ENCODE measurements around the gene CNTN2. TPM values are rescaled to one million over a fixed set of nuclear protein-coding genes. Genes with fewer than 3 reads are reported as not detected.

The CNTN2 gene
- total and polyA plus RNA-seq, 2 donors (not counting 1 experiment from before 2014, with no cell fraction given), result not detected

DNA sequence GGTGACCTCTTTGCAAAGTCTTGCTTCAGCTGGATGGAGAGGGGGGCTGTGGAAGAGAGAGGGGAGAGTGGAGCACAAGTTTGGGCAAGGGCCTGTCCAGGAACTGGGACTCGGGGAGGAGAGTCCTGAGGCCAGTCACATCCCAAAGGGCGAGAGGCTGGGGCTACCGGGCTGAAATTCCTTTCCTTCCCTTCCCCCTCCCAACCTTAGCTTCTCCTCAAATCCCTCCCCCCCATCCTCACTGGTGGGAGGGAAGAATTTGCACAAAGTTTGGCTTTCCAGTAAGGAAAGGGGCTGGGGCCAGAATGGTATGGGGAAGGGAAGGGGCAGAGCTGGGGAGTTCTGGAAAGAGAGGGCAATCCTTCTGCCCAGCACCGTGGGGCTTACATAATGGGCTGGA lies 854 bp downstream of the CNTN2 start:
- Histone ChIP-seq H3K27ac (ENCODE audit: insufficient read depth, low read length) (no peak overlapping the region), H3K27me3 (ENCODE audit: control insufficient read depth, insufficient read depth, low read length) (peaks cover 33% of the 10 kb centered on the region), H3K9me3 (ENCODE audit: control insufficient read depth, insufficient read depth, low read depth, low read length) (no peaks in the 10 kb centered on the region), H2AFZ (ENCODE audit: low read length) (no peak overlapping the region), H3K9ac (ENCODE audit: insufficient read depth, low read length) (no peak overlapping the region), H4K20me1 (ENCODE audit: control insufficient read depth, extremely low read depth, insufficient read depth, low read length) (no peaks in the 10 kb centered on the region), H3K79me2 (ENCODE audit: control insufficient read depth, insufficient read depth, low read length) (no peaks in the 10 kb centered on the region), H3K4me2 (ENCODE audit: extremely low read depth, insufficient read depth, low read length) (no peak overlapping the region), H3K36me3 (ENCODE audit: control insufficient read depth, insufficient read depth, low read length) (no peaks in the 10 kb centered on the region), H3K4me3 (replicated peaks in 1 of 4; ENCODE audit: control extremely low read depth in 1 of 4, insufficient read depth in 1 of 4, low read depth in 3 of 4, low read length in 4 of 4) (no peak overlapping the region), H3K4me1 (ENCODE audit: control insufficient read depth, extremely low read depth, insufficient read depth, low read length) (no peaks in the 10 kb centered on the region)
- no peak for DNase-seq (ENCODE audit: low read depth in 2 of 2)
- TF ChIP-seq, protein P1, sequence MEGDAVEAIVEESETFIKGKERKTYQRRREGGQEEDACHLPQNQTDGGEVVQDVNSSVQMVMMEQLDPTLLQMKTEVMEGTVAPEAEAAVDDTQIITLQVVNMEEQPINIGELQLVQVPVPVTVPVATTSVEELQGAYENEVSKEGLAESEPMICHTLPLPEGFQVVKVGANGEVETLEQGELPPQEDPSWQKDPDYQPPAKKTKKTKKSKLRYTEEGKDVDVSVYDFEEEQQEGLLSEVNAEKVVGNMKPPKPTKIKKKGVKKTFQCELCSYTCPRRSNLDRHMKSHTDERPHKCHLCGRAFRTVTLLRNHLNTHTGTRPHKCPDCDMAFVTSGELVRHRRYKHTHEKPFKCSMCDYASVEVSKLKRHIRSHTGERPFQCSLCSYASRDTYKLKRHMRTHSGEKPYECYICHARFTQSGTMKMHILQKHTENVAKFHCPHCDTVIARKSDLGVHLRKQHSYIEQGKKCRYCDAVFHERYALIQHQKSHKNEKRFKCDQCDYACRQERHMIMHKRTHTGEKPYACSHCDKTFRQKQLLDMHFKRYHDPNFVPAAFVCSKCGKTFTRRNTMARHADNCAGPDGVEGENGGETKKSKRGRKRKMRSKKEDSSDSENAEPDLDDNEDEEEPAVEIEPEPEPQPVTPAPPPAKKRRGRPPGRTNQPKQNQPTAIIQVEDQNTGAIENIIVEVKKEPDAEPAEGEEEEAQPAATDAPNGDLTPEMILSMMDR (conservative IDR thresholded peaks at IDR 0.05 in 1 of 2, IDR thresholded peaks at IDR 0.05 in 1 of 2; ENCODE audit: low read depth in 1 of 2, low read length in 2 of 2), result no peak
- no peak for TF ChIP-seq EZH2 (IDR thresholded peaks at IDR 0.05; ENCODE audit: low read length, missing control alignments)

DNA sequence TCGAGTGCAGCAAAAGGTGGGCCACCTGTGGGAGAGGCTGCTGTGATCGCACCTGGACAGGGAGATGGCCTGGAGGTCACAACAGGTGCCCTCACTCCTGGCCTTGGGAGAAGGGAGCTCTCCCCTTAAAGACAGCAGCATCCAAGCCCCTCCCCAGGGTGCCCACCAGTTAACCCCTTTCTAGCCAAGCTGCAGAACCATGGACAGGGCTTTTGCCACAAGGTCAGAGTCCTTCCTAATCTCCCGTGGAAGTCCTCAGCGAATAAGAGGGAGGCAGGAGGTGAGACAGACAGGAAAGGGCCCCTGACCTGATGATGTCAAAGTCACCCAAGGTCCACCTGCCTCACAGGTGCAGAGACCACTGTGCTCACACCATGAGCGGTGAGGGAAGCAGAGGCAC lies 1.7 kb downstream of the CNTN2 start:
- Histone ChIP-seq H2AFZ (ENCODE audit: low read length) (no peak overlapping the region), H3K4me1 (ENCODE audit: control insufficient read depth, extremely low read depth, insufficient read depth, low read length) (no peaks in the 10 kb centered on the region), H3K9me3 (ENCODE audit: control insufficient read depth, insufficient read depth, low read depth, low read length) (no peaks in the 10 kb centered on the region), H3K27ac (ENCODE audit: insufficient read depth, low read length) (no peak overlapping the region), H3K4me2 (ENCODE audit: extremely low read depth, insufficient read depth, low read length) (no peak overlapping the region), H3K79me2 (ENCODE audit: control insufficient read depth, insufficient read depth, low read length) (no peaks in the 10 kb centered on the region), H3K4me3 (replicated peaks in 1 of 4; ENCODE audit: control extremely low read depth in 1 of 4, insufficient read depth in 1 of 4, low read depth in 3 of 4, low read length in 4 of 4) (no peak overlapping the region), H3K9ac (ENCODE audit: insufficient read depth, low read length) (no peak overlapping the region), H4K20me1 (ENCODE audit: control insufficient read depth, extremely low read depth, insufficient read depth, low read length) (no peaks in the 10 kb centered on the region), H3K36me3 (ENCODE audit: control insufficient read depth, insufficient read depth, low read length) (no peaks in the 10 kb centered on the region), H3K27me3 (ENCODE audit: control insufficient read depth, insufficient read depth, low read length) (peaks cover 31% of the 10 kb centered on the region)
- TF ChIP-seq, protein P1 (conservative IDR thresholded peaks at IDR 0.05 in 1 of 2, IDR thresholded peaks at IDR 0.05 in 1 of 2; ENCODE audit: low read depth in 1 of 2, low read length in 2 of 2), result no peak
- TF ChIP-seq EZH2 (IDR thresholded peaks at IDR 0.05; ENCODE audit: low read length, missing control alignments), result no peak
- DNase-seq (ENCODE audit: low read depth in 2 of 2), result no peak

DNA sequence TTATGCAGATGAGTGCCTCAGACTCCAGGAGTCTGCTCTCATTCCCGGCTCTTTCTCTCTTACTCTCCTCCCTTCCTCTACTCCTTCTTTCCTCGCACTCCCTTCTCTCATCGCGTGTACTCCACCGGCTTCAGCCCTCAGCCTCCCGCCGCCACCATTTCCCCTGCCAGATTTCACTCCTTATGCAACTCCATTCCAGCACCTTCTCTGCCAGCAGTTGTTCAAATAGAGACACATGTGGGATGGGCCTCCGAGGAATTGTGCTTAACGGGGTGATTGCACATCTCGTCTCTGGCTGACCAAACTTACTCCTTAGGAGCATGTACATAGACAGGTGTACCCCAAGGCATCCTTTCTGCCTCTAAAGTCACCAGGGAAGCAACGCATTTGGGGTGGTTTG lies 2.1 kb downstream of the CNTN2 start:
- H3K27ac ChIP-seq (ENCODE audit: insufficient read depth, low read length), result no peak overlapping the region
- H3K36me3 ChIP-seq (ENCODE audit: control insufficient read depth, insufficient read depth, low read length), result no peaks in the 10 kb centered on the region
- no peak overlapping the region for H3K4me2 ChIP-seq (ENCODE audit: extremely low read depth, insufficient read depth, low read length)
- H3K4me1 ChIP-seq (ENCODE audit: control insufficient read depth, extremely low read depth, insufficient read depth, low read length), result no peaks in the 10 kb centered on the region
- H2AFZ ChIP-seq (ENCODE audit: low read length), result no peak overlapping the region
- peaks cover 28% of the 10 kb centered on the region for H3K27me3 ChIP-seq (ENCODE audit: control insufficient read depth, insufficient read depth, low read length)
- peak; percentile 40 for TF ChIP-seq EZH2 (IDR thresholded peaks at IDR 0.05; ENCODE audit: low read length, missing control alignments)
- TF ChIP-seq, protein P1 (conservative IDR thresholded peaks at IDR 0.05 in 1 of 2, IDR thresholded peaks at IDR 0.05 in 1 of 2; ENCODE audit: low read depth in 1 of 2, low read length in 2 of 2), result no peak
- H3K4me3 ChIP-seq (replicated peaks in 1 of 4; ENCODE audit: control extremely low read depth in 1 of 4, insufficient read depth in 1 of 4, low read depth in 3 of 4, low read length in 4 of 4), result no peak overlapping the region
- no peak overlapping the region for H3K9ac ChIP-seq (ENCODE audit: insufficient read depth, low read length)
- H3K9me3 ChIP-seq (ENCODE audit: control insufficient read depth, insufficient read depth, low read depth, low read length), result no peaks in the 10 kb centered on the region
- no peaks in the 10 kb centered on the region for H3K79me2 ChIP-seq (ENCODE audit: control insufficient read depth, insufficient read depth, low read length)
- no peak for DNase-seq (ENCODE audit: low read depth in 2 of 2)
- H4K20me1 ChIP-seq (ENCODE audit: control insufficient read depth, extremely low read depth, insufficient read depth, low read length), result no peaks in the 10 kb centered on the region

Data from fibroblast of lung (primary cell).